GM18508 (cell line): ENCODE data around the gene NUB1.

Experiments
- ATAC-seq: cut with Tn5 transposase; IDR thresholded peaks from one replicate; pipeline ENCODE4 v1.9.1; 2021; ENCODE audit warnings: moderate number of reproducible peaks; ENCODE audit not compliant: insufficient read depth, unreplicated experiment

Gene NUB1

GRCh38 chr7:151399305-151399601 lies 57.6 kb downstream of the NUB1 start:
- ATAC-seq = no peak

DNA sequence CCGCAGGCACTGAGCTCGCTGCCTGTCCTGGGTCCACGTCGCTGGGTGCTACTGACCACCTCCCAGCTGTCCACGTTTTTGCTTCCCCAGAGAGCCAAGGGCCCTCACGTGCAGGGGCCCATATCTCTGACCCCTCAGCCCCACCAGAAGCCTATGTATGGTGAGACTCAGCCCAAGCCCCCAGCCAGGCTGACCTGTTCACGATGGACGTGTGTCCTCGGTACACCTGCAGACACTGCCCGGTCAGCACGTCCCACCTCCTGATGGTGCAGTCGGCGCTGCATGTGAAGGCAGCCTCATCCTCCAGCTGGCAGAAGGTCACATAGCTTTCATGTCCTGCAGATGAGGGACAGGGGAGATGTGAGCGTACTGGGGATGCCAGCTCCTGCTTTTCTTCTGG lies 58.3 kb downstream of the NUB1 start:
- no peak for ATAC-seq

DNA sequence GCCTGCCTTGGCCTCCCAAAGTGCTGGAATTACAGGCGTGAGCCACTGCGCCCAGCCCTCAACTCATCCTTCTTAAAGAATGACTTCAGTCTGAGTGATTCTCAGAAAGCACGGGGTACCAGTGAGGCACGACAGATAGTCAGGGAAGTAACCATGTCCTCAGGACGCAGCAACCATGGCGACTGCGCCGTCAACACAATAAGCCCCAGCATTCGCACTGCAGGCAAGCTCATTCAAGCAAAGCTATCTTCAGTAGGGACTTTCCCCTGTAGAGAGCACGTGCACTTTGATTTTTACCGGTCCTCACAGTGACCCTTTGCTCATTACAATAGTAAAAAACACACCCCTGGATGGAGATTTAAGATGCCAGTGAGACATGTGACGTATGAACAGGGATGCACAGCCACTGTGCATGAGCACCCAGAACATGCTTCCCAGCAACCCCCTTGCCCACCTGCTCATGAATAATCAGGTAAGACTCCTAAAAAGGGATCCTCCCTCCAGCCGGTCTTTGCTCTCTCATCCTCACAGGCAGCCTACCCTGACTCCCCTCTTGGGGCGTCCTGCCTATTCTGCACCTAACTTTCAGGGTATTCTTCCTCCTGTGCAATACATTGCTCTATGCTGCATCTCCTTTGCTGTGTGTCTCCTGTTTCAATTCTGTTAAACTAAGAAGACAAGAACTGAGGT lies 59.2 kb downstream of the NUB1 start:
- peak; percentile 81 for ATAC-seq

DNA sequence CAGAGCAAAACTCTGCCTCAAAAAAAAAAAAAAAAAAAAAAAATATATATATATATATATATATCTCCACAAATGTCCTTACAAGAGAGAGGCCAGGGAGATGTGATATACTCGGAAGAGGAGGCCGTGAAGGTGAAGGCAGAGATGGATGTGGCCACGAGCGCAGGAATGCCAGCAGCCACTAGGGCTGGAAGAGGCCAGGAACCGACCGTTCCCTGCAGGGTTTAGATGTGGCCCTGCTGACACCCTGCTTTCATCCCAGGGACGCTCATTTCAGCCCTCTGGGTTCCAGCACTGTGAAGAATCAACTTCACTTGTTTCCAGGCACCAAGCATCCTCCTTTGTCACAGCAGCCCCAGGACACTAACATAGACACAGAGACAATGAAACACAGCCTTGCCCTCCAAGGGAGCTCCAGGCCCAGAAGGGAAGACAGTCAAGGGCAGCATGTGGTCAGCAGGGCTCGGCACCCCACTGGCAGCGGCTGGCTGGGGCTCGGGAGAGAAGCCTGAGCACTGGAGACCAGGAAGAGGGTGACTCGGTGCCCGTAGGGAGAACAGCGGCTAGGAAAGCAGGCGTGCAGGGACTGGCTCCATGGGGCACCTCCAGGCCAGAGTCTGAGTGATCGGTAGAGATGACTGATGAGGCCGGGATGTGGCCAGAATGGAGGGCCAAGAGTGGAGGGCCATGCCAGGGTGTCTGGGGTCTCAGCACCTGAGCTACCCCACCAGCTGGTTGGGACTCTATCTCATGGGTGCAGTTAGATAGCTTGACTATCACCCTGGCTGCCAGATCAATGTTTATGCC lies 60.6 kb downstream of the NUB1 start:
- ATAC-seq = no peak

DNA sequence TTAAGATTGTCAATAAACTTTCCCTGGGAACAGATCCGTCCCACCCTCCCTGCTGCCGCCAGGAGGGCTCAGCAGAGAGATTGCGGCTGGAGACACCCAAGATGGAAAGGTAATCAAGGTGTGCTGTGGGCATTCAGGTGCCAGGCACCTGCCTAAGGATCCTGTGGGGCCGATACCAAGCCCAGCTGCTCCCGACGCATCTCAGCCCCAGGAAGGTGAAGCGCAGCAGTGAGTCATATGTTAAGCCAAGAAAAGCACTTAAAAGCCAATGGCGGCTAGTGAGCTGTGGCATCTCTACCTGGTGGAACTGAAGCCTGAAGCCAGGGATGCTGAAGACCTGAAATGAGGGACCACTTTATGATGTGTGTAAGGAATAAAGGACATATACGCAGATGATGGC lies 62.2 kb downstream of the NUB1 start:
- ATAC-seq = no peak

- ATAC-seq = no peak
Measured at GRCh38 chr7:151404216-151405011, 62.8 kb downstream of the NUB1 start.

- ATAC-seq = no peak
Measured at GRCh38 chr7:151405056-151405455, 63.4 kb downstream of the NUB1 start.

DNA sequence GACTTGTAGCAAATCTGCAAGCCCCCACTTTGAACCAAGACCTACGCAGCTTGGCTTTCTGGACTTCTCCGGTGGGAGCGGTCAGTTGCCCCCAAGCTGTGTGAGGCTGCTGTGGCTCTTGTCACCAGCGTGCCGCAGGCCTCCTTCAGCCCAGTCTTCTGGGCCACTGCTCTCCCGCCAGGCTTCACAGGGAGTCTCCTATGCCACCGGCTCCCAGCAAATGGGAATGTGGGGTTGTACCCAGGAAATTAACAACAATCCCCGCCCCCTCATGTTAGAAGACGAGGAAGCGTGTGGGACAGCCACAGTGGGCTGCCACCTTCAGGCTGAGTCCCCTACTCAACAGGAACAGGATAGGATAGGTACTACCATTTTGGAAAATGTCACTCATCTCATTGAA lies 64.0 kb downstream of the NUB1 start:
- no peak for ATAC-seq

DNA sequence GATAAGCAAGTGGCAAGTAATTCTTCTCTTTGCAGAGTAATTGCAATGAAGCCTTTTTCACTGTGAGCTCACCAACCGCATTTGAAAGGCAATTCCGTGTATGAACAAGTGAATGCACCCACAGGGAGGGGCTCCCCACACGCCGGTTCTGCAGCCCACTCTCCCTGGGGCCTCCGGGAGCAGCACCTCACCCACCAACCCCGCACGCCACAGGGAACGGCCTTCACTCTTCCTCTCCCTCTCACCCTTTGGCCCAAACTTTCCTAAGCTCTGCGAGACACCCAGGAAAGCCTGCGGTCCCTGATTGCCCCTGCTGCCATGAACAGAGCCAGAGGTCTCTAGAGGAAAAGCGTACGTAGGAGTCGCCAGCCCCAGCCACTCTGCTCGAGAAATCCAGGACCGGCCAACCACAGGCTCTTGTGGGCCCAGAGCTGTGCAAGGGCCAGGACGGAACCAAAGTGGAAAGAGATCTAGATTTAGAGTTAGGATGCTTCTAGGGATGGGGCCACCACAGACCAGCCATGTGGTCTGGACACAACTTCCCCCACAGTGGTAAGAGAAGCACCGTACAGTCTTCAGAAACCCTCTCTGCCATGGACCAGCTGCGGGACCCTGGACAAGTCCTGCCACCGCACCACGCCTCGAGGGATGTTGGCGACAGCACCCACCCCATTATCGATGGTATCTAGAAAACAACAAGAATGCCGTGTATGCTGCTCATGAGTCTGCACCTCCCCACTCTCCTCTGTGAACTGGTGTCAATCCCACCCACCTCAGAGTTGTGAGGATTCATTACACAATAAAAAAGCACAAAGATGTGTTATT lies 64.7 kb downstream of the NUB1 start:
- no peak for ATAC-seq

- no peak for ATAC-seq
Measured at GRCh38 chr7:151406886-151407583, 65.4 kb downstream of the NUB1 start.

DNA sequence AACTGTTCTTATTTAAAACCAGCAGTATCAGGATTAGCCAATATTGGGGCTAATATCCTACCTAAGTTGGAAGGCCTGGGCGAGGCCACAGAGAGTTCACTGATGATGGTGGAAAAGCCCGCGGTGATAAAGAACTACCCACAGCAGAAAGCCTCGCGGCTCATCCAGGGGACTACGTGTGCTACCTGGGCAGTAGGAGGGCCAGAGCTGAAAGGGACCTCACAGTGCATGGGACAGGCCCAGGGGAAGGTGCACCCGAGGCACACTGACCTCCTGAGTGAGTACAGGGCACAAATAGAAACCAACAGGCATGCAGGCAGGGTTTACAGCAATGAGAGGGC lies 66.9 kb downstream of the NUB1 start:
- ATAC-seq = no peak

DNA sequence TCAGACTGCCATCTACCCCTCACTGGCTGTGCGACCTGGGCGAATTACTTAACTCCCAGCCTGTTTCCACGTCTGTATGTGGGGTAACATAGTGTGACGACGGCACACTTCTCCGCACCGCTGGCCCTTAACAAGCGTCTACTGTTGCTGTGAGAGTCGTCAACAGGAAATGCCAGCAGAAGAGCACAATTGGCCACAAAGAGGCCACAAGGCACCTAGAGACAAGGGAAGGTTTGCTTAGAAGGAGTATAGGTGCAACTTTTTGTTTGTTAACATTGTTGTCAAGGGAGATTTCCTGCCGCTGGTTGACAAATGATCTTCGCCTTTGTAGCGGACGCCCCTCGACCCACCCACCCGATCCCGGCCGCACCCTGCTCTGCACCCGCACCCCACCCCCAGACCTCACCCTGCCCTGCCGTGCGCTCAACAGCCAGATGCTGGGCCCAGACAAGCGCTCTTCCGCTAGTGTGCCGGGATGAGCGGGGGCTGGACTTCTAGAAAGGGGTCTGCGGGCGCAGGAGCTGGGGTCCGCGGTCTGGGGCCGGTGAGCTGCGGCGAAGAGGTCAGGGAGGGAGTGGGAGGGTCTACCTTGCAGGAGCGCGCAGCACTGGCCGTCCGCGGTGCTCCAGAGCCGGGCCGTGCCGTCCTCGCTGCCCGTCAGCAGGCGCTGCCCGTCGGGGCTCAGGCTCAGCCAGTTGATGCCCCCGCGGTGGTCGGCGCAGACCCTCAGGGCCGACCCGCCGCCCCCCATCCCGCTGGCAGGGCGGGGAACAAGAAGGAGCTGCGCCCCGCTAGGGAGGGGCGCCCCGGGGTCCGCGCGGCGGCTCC lies 67.4 kb downstream of the NUB1 start:
- no peak for ATAC-seq

GRCh38 chr7:151409667-151410404 lies 68.2 kb downstream of the NUB1 start, which contains the start of gene WDR86:
TSS of gene WDR86 (minus strand) at chr7:151410038. CDS start at chr7:151409589, 449 bp downstream.
- ATAC-seq = no peak

DNA sequence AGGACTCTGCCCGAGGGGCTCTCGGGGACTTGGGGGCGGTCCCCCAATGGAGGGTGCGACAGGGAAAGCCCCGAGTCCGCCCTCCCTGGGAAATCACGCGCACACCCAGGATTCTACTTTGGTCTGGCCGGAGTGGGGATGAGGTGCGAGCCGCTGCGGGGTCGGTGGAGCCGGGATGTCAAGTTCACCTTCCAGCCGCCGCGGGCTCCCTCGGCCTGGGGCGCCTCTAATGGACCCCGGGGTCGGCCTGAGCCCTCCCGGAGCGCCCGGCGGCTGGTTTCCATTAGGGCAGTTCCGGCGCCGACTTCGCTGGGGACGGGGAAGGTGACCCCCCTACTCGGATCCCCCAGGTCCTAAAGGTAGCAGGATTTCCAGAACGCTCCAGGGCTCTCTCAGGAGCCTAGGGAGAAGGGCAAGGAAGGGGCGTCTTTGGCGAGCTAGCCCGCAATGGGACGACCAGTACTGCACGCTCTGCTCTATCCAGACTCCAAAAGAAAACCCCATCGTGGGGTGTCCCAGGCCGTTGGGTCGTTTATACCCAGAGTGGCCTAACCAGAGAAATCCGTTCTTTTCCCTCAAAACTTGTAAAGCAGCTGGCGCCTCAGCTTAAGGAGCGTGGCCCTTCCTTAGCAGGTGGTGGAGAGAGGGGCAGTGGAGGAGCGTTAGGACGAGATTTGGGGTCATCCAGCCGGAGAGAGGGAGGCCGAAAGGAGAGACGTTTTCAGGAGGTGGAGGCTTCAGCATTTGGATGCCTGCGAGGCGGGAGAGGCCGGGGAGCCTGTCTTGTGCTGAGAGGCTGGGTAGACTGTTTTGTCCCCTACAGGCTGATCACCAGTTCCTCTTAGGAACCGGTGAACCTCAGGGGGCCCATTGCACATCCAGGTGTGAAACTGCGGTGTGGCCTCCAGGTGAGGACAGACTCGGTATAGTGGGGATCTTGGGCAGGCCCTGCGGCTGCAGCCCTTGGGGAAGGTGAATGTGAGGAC lies 69.1 kb downstream of the NUB1 start:
- ATAC-seq = no peak

DNA sequence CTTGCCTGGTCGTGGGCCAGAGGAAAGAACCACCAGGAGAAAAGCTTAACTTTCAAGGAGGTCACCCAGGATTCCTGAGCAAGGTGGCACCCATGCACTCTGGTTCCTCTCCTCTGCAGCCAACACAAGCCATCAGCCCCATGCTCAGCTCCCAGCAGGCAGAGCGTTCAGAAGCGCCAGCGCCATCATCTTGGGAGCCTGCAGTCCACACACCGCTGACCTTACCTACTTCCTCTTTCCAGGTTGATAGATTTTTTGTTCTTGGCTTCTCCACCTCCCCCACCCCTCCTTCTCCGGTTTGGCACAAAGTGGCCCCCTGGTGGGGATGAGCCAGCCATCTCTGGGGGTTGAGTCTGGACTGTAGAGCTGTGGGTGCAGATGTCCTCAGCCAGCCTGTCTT lies 69.9 kb downstream of the NUB1 start:
- ATAC-seq = no peak

DNA sequence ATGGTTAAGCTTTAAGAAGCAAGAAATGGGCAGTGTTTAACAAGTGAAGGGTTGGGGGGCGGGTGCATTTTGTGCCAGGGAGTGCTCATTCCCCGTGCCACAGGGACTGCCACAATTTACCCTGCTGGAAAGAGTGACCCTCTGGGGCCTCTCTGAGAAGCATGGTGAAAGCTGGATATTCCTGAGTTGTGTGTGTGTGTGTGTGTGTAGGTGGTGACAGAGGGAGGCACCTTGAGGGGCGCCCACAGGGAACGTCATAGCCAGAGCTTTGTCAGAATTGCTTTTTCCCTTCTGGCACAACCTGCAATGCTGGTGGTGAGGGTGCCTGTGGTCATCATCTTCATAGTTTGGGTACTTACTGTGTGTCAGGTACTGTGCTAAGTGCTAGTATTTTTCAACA lies 70.7 kb downstream of the NUB1 start:
- ATAC-seq = no peak

DNA sequence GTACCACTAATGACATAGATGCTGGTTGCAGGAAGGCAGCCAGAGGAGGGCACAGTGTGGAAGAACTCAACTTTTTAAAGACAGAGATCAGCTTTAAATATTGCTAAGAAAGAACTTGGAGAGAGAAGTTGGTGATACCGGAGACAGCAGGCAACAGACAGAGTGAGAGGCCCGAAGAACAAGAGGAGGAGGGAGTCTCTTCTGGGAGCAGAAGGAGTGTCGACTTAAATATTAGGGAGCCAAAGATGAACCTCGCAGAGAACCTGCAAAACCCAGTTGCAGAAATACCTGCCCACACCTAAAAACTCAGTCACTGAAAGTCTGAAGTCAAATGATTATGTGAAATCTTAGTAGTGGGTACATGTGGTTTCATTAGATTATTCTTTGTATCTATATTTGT lies 71.6 kb downstream of the NUB1 start:
- no peak for ATAC-seq
